NCI-H524 treated with DMSO at 0.1 percent for 48 hours (cell line): ENCODE data around the gene GAPDHS.

Experiments used
- DNase-seq: peaks from one replicate; lab custom pipeline; 2025; lab: John Stamatoyannopoulos, UW

GAPDHS gene

GRCh38 chr19:35557539-35558399, 24.5 kb downstream of the GAPDHS start:
- peak; percentile 11 for DNase-seq

DNA sequence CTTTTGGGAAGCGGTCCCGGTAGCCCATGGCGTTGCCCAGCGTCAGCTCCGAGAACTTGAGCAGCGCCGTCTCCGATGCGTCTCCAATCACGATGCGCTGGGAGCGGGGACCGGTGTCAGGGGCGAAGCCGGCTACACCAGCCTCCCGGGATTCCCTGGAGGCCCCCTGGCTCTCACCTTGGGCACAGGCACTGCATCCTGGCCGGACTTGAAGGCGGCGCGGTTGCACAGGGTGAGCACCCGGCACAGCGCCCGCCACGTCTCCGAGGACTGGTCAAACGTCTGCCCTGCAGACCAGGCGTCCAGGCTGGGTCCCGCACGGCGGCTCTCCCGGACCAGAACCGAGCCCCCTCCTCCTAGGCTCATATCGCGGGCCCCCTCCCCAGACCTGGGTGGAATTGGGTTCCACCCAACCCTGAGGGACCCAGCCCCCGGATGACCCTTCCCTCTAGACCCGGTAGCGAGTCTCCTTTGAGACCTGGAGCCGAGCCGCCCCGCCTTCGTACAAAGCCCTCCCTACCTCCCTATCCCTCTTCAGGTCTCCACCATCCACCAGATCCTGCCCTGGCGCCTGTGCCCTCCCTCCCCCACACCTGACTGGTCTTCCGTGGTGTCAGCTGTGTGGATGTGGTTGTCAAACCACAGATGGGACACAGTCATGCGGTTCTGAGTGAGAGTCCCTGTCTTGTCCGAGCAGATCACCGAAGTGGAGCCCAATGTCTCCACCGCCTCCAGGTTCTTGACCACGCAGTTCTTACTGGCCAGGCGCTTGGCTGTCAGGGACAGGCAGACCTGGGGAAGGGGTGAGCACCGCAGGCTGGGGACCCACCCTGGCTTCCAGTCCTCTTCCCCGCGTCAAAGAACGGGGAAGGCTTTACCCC, 25.4 kb downstream of the GAPDHS start:
- no peak for DNase-seq

- DNase-seq = no peak
Observed at GRCh38 chr19:35559281-35559659, 26.0 kb downstream of the GAPDHS start.

- no peak for DNase-seq
Observed at GRCh38 chr19:35559781-35560180, 26.5 kb downstream of the GAPDHS start.

DNA sequence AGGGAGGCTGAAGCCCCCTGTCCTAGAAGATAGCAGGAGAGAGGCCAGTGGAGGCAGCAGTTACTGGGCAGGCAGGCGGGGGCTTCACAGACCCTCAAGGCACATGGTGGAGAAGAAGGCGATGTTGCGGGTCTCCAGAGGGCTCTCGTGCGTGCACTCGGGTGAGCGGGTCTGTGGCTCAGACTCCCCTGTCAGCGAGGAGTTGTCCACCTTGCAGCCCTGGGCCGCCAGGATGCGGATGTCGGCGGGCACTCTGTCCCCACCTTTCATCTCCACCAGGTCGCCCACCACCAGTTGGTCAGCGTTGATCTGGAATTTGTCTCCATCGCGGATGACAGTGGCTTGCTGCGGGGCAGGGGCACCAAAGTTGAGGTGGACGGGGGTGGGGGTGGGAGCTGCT, 27.0 kb downstream of the GAPDHS start:
- DNase-seq = no peak

- DNase-seq = no peak
Observed at GRCh38 chr19:35560677-35561076, 27.4 kb downstream of the GAPDHS start.

GRCh38 chr19:35561436-35561835, 28.2 kb downstream of the GAPDHS start:
- DNase-seq = no peak

DNA sequence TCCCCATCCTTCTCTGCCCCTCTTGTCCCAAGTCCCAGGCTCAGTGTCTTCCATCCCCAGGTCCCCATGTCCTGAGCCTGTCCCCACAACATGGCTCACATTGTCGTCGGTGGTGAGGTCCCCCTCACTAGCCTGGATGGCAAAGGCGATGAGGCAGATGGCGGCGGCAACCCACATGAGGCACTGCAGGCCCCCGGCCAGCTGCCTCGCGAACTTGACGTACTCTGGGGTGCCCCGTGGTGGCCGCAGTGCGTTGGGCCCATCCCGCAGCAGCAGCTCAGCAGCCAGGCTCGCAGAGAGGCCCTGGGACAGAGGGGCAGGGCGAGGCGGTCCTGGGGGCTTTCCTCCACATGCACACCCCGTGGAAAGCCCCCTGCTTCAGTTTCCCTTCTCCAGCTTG, 29.1 kb downstream of the GAPDHS start:
- no peak for DNase-seq

DNA sequence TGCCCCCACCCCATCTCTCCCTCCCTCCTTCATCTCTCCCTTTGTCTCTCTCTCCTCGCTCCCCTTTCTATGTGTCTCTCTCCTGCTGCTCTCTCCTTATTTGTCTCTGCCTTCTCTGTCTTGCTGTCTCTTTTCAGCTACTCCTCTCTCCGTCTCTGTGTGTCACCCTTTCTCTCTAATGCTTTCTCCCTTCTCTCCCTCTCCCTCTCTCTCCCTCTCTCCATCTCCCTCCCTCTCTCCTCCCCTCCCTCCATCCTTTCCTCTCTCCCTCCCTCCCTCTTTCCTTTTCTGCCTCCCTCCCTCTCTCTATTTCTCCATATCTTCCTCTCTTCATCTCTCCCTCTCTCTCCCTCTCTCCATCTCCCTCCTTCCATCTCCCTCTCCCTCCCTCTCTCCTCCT, 29.5 kb downstream of the GAPDHS start:
- DNase-seq = no peak

DNA sequence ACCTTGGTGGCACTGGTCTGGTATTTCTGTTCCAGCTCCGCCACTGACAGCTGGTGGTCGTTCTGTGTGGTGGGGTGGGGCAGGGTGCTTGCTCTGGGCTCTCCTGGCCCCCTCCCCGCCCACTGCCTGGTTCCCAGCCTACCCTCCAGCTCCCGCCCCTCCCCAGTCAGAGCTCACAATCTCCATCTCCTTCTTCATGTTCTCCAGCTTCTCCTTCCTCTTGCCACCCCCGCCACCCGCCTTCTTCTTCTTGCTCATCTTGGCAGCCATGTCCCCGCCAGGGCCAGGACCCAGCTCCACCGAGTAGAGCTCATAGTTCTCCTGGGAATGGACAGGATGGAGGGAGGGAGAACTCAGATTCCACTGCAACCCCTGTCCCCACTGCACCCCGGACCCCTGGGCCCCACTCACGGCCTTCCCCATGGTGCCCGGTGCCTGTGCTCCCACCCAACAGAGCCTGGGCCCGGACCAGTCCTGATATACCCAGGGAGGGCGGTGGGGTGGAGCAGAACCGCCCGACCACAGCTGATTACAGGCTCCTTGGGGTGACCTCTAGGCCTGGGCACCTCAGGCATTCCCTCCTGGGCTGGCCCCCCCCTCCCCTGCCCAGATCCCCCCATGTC, 30.1 kb downstream of the GAPDHS start, which contains the start of gene ATP4A:
Gene ATP4A, minus strand, starts transcription at position 452 of the 623 bp plus-strand sequence. Its CDS starts 29 bp downstream, at position 423.
- DNase-seq = no peak

DNA sequence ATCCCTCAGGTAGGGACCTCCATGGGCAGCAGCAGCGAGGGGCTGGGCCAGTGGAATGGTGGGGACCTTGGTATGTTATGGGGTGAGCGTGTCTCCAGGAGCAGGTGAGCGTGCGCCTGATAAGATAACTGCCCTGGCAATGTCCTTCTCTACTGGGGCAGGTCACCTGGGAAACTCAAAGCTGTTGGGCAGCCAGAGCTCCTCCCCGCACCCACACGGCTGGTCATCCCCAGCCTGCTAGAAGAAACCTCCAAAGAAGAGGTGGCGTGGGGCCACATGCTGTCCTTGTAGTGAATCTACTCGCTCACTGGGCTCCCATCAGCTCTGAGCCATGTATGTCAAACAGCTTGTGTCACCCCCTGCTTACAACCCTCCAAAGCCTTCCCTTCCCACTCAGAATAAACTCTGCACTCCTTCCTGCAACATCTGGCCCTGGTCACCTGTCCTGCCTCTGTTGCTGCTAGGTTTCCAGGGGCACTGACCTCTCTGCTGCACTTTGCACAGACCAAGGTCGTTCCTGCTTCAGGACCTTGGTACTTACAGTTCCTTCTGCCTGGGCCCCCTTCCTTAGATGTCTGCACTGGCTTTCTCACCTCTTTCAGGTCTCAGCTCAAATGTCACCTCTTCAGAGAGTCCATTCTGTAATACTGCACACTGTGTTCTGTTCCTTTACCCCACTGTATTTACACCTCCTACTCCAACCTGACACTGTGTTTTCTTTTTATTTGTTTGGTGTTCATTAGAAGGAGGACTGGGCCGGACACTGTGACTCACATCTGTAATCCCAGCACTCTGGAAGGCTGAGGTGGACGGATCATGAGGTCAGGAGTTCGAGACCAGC, 32.0 kb downstream of the GAPDHS start:
- DNase-seq = no peak

- no peak for DNase-seq
Observed at GRCh38 chr19:35566738-35567137, 33.5 kb downstream of the GAPDHS start.

GRCh38 chr19:35569281-35569781, 36.1 kb downstream of the GAPDHS start:
- no peak for DNase-seq

- DNase-seq = no peak
Observed at GRCh38 chr19:35571406-35571965, 38.2 kb downstream of the GAPDHS start.

DNA sequence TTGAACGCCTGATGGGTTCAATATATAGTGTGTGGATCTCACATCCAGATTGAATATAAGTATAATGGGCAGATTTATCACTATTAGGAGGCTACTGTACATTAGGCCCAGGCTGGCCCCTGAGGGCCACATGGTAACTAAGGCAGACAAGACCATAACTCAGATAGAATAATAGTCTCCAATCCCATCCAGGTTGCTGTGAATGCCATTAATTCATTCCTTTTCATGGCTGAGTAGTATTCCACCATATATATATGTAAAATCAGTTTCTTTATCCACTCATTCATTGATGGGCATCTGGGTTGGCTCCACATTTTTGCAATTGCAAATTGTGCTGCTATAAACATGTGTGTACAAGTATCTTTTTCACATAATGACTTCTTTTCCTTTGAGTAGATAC, 44.7 kb downstream of the GAPDHS start:
- no peak for DNase-seq

DNA sequence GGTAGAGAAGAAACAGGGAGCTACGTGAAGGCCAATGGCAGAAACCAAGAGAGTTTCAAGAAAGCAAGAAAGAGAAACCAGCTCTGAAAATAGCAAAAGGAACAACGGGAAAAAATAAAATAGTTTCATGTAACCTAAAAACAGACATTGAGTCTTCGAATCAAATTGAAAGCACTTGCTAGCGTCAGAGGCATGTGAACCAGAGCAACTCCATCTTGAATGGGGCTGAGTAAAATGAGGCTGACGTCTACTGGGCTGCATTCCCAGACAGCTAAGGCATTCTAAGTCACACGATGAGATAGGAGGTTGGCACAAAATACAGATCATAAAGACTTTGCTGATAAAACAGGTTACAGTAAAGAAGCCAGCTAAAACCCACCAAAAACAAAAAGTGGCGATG, 45.5 kb downstream of the GAPDHS start:
- no peak for DNase-seq

GRCh38 chr19:35582760-35583159, 49.5 kb downstream of the GAPDHS start:
- DNase-seq = no peak

- DNase-seq = no peak
Observed at GRCh38 chr19:35585848-35586247, 52.6 kb downstream of the GAPDHS start, which contains the start of gene PMIS2. Gene PMIS2 (plus strand): TSS chr19:35586173. CDS start chr19:35586260, 87 bp downstream.

- DNase-seq = no peak
Observed at GRCh38 chr19:35587321-35587720, 54.1 kb downstream of the GAPDHS start.

DNA sequence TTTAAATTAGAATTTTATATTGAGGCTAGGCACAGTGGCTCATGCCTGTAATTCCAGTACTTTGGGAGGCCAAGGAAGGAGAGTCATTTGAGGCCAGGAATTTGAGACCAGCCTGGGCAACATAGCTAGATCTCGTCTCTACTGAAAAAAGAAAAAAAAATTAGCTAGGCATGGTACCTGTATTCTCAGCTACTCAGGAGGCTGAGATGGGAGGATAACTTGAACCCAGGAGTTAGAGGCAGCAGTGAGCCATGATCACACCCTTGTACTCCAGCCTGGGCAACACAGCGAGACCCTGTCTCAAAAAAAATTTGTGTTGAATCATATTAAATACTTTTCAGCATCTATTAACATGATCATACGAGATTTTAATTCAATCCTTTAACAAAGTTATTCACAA, 57.6 kb downstream of the GAPDHS start:
- DNase-seq = no peak

- DNase-seq = no peak
Observed at GRCh38 chr19:35592226-35592625, 59.0 kb downstream of the GAPDHS start.
